H9 (cell line): Measurements from ENCODE around the gene IGF1. TPM values are rescaled to one million over a fixed set of nuclear protein-coding genes. Genes with fewer than 3 reads are reported as not detected.

ENCODE experiments used
- DNase-seq: peaks from one replicate; pipeline ENCODE4 v3.0.0-alpha.2; 2017
- H2AFZ ChIP-seq: one replicate; pipeline ENCODE4 v1.6.1; 2013; ENCODE audit warnings: mild to moderate bottlenecking, low read length, control low read depth, moderate library complexity
- H2AK5ac ChIP-seq: 2 replicates; pipeline ENCODE4 v1.6.1; 2013; ENCODE audit warnings: low read length, control low read depth, mixed read lengths; ENCODE audit not compliant: insufficient read length
- H2BK120ac ChIP-seq: one replicate; pipeline ENCODE4 v1.6.1; 2013; ENCODE audit warnings: low read depth, mild to moderate bottlenecking, low read length, control low read depth, inconsistent platforms; ENCODE audit not compliant: poor library complexity, severe bottlenecking
- H2BK12ac ChIP-seq: 2 replicates; pipeline ENCODE4 v1.6.1; 2013; ENCODE audit warnings: low read length, control low read depth, mixed read lengths, low read depth; ENCODE audit not compliant: insufficient read length
- H2BK15ac ChIP-seq: 2 replicates; pipeline ENCODE4 v1.6.1; 2013; ENCODE audit warnings: low read depth, low read length, control low read depth
- H2BK20ac ChIP-seq: one replicate; pipeline ENCODE4 v1.6.1; 2013; ENCODE audit warnings: low read depth, mild to moderate bottlenecking, low read length, control low read depth, inconsistent platforms; ENCODE audit not compliant: poor library complexity, severe bottlenecking
- H2BK5ac ChIP-seq: 2 replicates; pipeline ENCODE4 v1.6.1; 2013; ENCODE audit warnings: low read length, control low read depth, mixed read lengths; ENCODE audit not compliant: insufficient read length
- H3K14ac ChIP-seq: 2 replicates; pipeline ENCODE4 v1.6.1; 2013; ENCODE audit warnings: low read length, control low read depth; ENCODE audit not compliant: insufficient read depth
- H3K18ac ChIP-seq: 2 replicates; pipeline ENCODE4 v1.6.1; 2013; ENCODE audit warnings: low read depth, mild to moderate bottlenecking, mixed read lengths, low read length, control low read depth; ENCODE audit not compliant: insufficient read length
- H3K23ac ChIP-seq: 2 replicates; pipeline ENCODE4 v1.6.1; 2013; ENCODE audit warnings: low read length, control low read depth, mixed read lengths, low read depth; ENCODE audit not compliant: insufficient read length
- H3K23me2 ChIP-seq: 2 replicates; pipeline ENCODE4 v1.6.1; 2013; ENCODE audit warnings: low read depth, mild to moderate bottlenecking, mixed read lengths, low read length, control low read depth; ENCODE audit not compliant: insufficient read length, poor library complexity, severe bottlenecking
- H3K27ac ChIP-seq: 2 replicates; pipeline ENCODE4 v1.5.1; 2013; ENCODE audit warnings: low read length, control low read depth, mixed read lengths, low read depth; ENCODE audit not compliant: insufficient read length
- H3K27me3 ChIP-seq: 2 replicates; pipeline ENCODE4 v1.6.1; 2013; ENCODE audit warnings: low read length, control low read depth, inconsistent platforms; ENCODE audit not compliant: insufficient read depth
- H3K4ac ChIP-seq: 2 replicates; pipeline ENCODE4 v1.6.1; 2013; ENCODE audit warnings: low read depth, mild to moderate bottlenecking, control low read depth, inconsistent platforms, low read length, moderate library complexity
- H3K4me1 ChIP-seq: 2 replicates; pipeline ENCODE4 v1.6.1; 2013; ENCODE audit warnings: low read length, control low read depth, inconsistent platforms; ENCODE audit not compliant: insufficient read depth
- H3K4me2 ChIP-seq: 2 replicates; pipeline ENCODE4 v1.6.1; 2013; ENCODE audit warnings: low read length, control low read depth, mixed read lengths; ENCODE audit not compliant: insufficient read length, insufficient read depth
- H3K56ac ChIP-seq: 2 replicates; pipeline ENCODE4 v1.6.1; 2013; ENCODE audit warnings: low read depth, mild to moderate bottlenecking, mixed read lengths, low read length, control low read depth; ENCODE audit not compliant: insufficient read length
- H3K79me1 ChIP-seq: 2 replicates; pipeline ENCODE4 v1.6.1; 2013; ENCODE audit warnings: low read depth, mild to moderate bottlenecking, moderate library complexity, low read length, control low read depth, inconsistent platforms; ENCODE audit not compliant: insufficient read depth, poor library complexity, severe bottlenecking
- H3K79me2 ChIP-seq: 2 replicates; pipeline ENCODE4 v1.6.1; 2013; ENCODE audit warnings: low read length, control low read depth, inconsistent platforms; ENCODE audit not compliant: insufficient read depth
- H3K9ac ChIP-seq: 2 replicates; pipeline ENCODE4 v1.6.1; 2013; ENCODE audit warnings: low read length, control low read depth, mixed read lengths; ENCODE audit not compliant: insufficient read length; ENCODE audit errors: extremely low read depth
- H3K9me3 ChIP-seq: one replicate; pipeline ENCODE4 v1.6.1; 2013; ENCODE audit warnings: low read depth, low read length, inconsistent platforms; ENCODE audit not compliant: control insufficient read depth
- H3T11ph ChIP-seq: one replicate; pipeline ENCODE4 v1.6.1; 2013; ENCODE audit warnings: mild to moderate bottlenecking, low read length, control low read depth, inconsistent platforms
- H4K20me1 ChIP-seq: one replicate; pipeline ENCODE4 v1.6.1; 2013; ENCODE audit not compliant: control insufficient read depth, insufficient read length, insufficient read depth
- H4K5ac ChIP-seq: 2 replicates; pipeline ENCODE4 v1.6.1; 2013; ENCODE audit warnings: low read depth, mild to moderate bottlenecking, mixed read lengths, low read length, control low read depth; ENCODE audit not compliant: insufficient read length
- H4K8ac ChIP-seq: replicated peaks from 2 replicates; pipeline ENCODE4 v1.6.1; 2013; ENCODE audit warnings: low read length, control low read depth, mixed read lengths, low read depth; ENCODE audit not compliant: insufficient read length
- H4K91ac ChIP-seq: 2 replicates; pipeline ENCODE4 v1.6.1; 2013; ENCODE audit warnings: low read depth, mild to moderate bottlenecking, moderate library complexity, mixed read lengths, low read length, control low read depth; ENCODE audit not compliant: insufficient read length
- H3K27ac Mint-ChIP-seq, 3 experiments: 2 replicates in 2 of 3; 3 replicates in 1 of 3; pipeline ENCODE4 v1.8.0; 2020 to 2021; ENCODE audit warnings: mixed read lengths in 3 of 3, mild to moderate bottlenecking in 1 of 3, moderate library complexity in 1 of 3
- H3K27me3 Mint-ChIP-seq: 2 replicates; pipeline ENCODE4 v1.8.0; 2021; ENCODE audit warnings: low read depth, mild to moderate bottlenecking, moderate library complexity, mixed read lengths
- H3K36me3 Mint-ChIP-seq, 3 experiments: 2 replicates in 2 of 3; 3 replicates in 1 of 3; pipeline ENCODE4 v1.8.0; 2020 to 2021; ENCODE audit warnings: low read depth in 3 of 3, mixed read lengths in 3 of 3; ENCODE audit not compliant: insufficient read depth in 1 of 3
- H3K4me1 Mint-ChIP-seq, 2 experiments: 2 replicates each; pipeline ENCODE4 v1.8.0; 2020; ENCODE audit warnings: mixed read lengths in 2 of 2
- H3K4me3 Mint-ChIP-seq, 2 experiments: 2 replicates in 1 of 2; 3 replicates in 1 of 2; pipeline ENCODE4 v1.8.0; 2020 to 2021; ENCODE audit warnings: mild to moderate bottlenecking in 2 of 2, mixed read lengths in 2 of 2, moderate library complexity in 1 of 2
- H3K9me3 Mint-ChIP-seq, 2 experiments: 2 replicates in 1 of 2; 3 replicates in 1 of 2; pipeline ENCODE4 v1.8.0; 2020; ENCODE audit warnings: mild to moderate bottlenecking in 2 of 2, mixed read lengths in 2 of 2, moderate library complexity in 1 of 2
- WGBS: extraction: QIAGEN DNeasy Blood & Tissue Kit; methylation state at CpG from one replicate; pipeline ENCODE4 v1.1.7; 2013; ENCODE audit warnings: missing lambda C conversion rate, low lambda C conversion rate, mixed read lengths; ENCODE audit not compliant: insufficient read length; ENCODE audit errors: extremely low coverage; 5-methylcytosine and 5-hydroxymethylcytosine counted together
- total RNA-seq: library from RNA; stranded (reverse); gene quantifications from 2 replicates; pipeline ENCODE4 v1.2.1, GENCODE V29; 2021
- TF ChIP-seq, protein P1 (sequence below): fragments of 200-600 bp; sonication (generic); conservative IDR thresholded peaks from 3 replicates; pipeline ENCODE4 v1.8.0; 2021; ENCODE audit warnings: antibody characterized with exemption, mild to moderate bottlenecking

Gene IGF1
- total RNA-seq, 1 experiment from 2014 or later = not detected

DNA sequence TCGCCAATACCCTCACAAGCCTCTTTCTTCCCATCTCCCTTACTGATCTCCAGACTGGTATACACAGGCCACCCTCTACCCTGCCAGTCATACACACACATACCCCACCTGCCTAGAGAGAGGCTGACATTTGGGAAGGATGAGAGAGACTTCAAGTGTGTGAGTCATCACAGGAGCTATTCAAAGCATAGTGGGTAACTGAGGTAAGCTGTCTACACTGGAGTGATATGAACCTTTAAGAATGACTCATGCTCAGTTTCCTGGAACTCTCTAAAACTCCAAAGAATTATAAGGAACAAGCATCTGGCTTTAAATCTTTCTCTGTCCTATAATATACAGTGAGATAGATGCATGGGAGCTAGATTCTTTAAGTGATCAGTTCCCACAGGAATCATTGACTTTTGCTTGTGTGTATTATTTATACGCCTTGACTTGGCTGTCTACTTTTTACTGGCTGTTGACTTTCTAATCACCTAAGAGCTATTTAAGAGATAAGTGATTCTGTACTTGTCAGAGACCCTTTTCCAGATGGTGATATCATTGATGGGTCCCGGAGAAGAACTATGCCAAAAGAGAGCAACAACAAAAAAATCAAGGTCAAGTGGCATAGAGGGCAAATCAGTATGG lies 5.8 kb downstream of the IGF1 start:
- Histone ChIP-seq H3K27ac (no peak overlapping the region), H2AK5ac (no peak overlapping the region), H4K8ac (no peak overlapping the region), H4K20me1 (no peaks in the 10 kb centered on the region), H3K23me2 (no peaks in the 10 kb centered on the region), H2BK5ac (no peak overlapping the region), H4K91ac (no peak overlapping the region), H3K4me2 (no peak overlapping the region), H3K9ac (no peak overlapping the region), H3K56ac (no peak overlapping the region), H3K27me3 (no peaks in the 10 kb centered on the region), H3K79me1 (no peaks in the 10 kb centered on the region), H3T11ph (no peak overlapping the region), H3K9me3 (no peaks in the 10 kb centered on the region), H2BK12ac (no peak overlapping the region), H3K79me2 (no peaks in the 10 kb centered on the region), H2BK120ac (no peak overlapping the region), H3K18ac (no peak overlapping the region), H2AFZ (no peak overlapping the region), H2BK20ac (no peak overlapping the region), H3K4me1 (no peaks in the 10 kb centered on the region; the same call in 1 of the 2 replicates), H4K5ac (no peak overlapping the region), H2BK15ac (no peak overlapping the region), H3K23ac (no peak overlapping the region), H3K14ac (no peak overlapping the region), H3K4ac (no peak overlapping the region)
- no peak overlapping the region for H3K27ac Mint-ChIP-seq
- TF ChIP-seq, protein P1, sequence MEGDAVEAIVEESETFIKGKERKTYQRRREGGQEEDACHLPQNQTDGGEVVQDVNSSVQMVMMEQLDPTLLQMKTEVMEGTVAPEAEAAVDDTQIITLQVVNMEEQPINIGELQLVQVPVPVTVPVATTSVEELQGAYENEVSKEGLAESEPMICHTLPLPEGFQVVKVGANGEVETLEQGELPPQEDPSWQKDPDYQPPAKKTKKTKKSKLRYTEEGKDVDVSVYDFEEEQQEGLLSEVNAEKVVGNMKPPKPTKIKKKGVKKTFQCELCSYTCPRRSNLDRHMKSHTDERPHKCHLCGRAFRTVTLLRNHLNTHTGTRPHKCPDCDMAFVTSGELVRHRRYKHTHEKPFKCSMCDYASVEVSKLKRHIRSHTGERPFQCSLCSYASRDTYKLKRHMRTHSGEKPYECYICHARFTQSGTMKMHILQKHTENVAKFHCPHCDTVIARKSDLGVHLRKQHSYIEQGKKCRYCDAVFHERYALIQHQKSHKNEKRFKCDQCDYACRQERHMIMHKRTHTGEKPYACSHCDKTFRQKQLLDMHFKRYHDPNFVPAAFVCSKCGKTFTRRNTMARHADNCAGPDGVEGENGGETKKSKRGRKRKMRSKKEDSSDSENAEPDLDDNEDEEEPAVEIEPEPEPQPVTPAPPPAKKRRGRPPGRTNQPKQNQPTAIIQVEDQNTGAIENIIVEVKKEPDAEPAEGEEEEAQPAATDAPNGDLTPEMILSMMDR = no peak
- WGBS = no CpG with 5 or more reads among the region's 3 CpGs
- no peak for DNase-seq
- H3K4me1 Mint-ChIP-seq = peaks cover 2% of the 10 kb centered on the region in 2 experiments; a peak in 2 of 4 replicates
- no peaks in the 10 kb centered on the region for H3K9me3 Mint-ChIP-seq
- no peak overlapping the region for H3K4me3 Mint-ChIP-seq
- no peaks in the 10 kb centered on the region for H3K36me3 Mint-ChIP-seq
- H3K27me3 Mint-ChIP-seq = no peaks in the 10 kb centered on the region
